K562 (cell line): ENCODE data around the gene KCND3. TPM values are rescaled to one million over a fixed set of nuclear protein-coding genes. Genes with fewer than 3 reads are reported as not detected.

Experiments used
- ATF1 ChIP-seq, 2 experiments: fragments of 450-650 bp in 1 of 2; IDR thresholded peaks; 2 replicates each; pipeline ENCODE4 v1.6.1; 2016; ENCODE audit warnings: missing compliant biosample characterization in 1 of 2, missing genetic modification characterization in 1 of 2
- BRCA1 ChIP-seq, 2 experiments: fragments of 450-650 bp in 1 of 2; sonication (generic) in 1 of 2; formaldehyde crosslinking in 1 of 2; IDR thresholded peaks; 2 replicates each; pipeline versions ENCODE4 v1.5.0 to v1.6.1; 2017 to 2020; ENCODE audit warnings: mild to moderate bottlenecking in 1 of 2, missing genetic modification reagents in 1 of 2
- E2F3 ChIP-seq: fragments of 250-450 bp; sonication (Bioruptor Pico); IDR thresholded peaks from 2 replicates; pipeline ENCODE4 v1.4.0; 2020; ENCODE audit warnings: mild to moderate bottlenecking
- JUND ChIP-seq, 2 experiments: IDR thresholded peaks; 2 replicates in 1 of 2; 3 replicates in 1 of 2; pipeline ENCODE4 v1.6.1; 2011; ENCODE audit warnings: borderline replicate concordance in 2 of 2, low read depth in 2 of 2, low read length in 2 of 2, improper control_type of control experiment in 1 of 2, missing biosample characterization in 1 of 2, missing genetic modification characterization in 1 of 2, missing genetic modification reagents in 1 of 2
- MEF2D ChIP-seq: conservative IDR thresholded peaks from 2 replicates; pipeline ENCODE4 v1.6.1; 2016; ENCODE audit warnings: low read depth, missing genetic modification characterization, missing compliant biosample characterization
- MLLT1 ChIP-seq, 2 experiments: fragments of 450-650 bp; IDR thresholded peaks; 2 replicates each; pipeline ENCODE4 v1.6.1; 2016
- NCOA4 ChIP-seq: fragments of 450-650 bp; IDR thresholded peaks from 2 replicates; pipeline ENCODE4 v1.6.1; 2018; ENCODE audit warnings: mild to moderate bottlenecking; ENCODE audit not compliant: partially characterized antibody
- NELFE ChIP-seq: IDR thresholded peaks from 2 replicates; pipeline ENCODE4 v1.6.1; 2011; ENCODE audit warnings: mild to moderate bottlenecking; ENCODE audit not compliant: insufficient read depth, insufficient read length
- POLR2AphosphoS5 ChIP-seq: IDR thresholded peaks from 2 replicates; pipeline ENCODE4 v1.6.1; 2011; ENCODE audit warnings: mild to moderate bottlenecking, low read depth, low read length, moderate library complexity; ENCODE audit not compliant: control insufficient read depth, insufficient read depth
- POLR2H ChIP-seq: IDR thresholded peaks from 2 replicates; pipeline ENCODE4 v1.6.1; 2016; ENCODE audit warnings: missing genetic modification characterization, low read depth, mild to moderate bottlenecking, control low read depth, missing compliant biosample characterization, moderate library complexity
- POLR3A ChIP-seq: IDR thresholded peaks from 2 replicates; pipeline ENCODE4 v1.6.1; 2011; ENCODE audit warnings: borderline replicate concordance, mild to moderate bottlenecking, moderate library complexity; ENCODE audit not compliant: insufficient read length, insufficient read depth; ENCODE audit errors: extremely low read depth
- RBM15 ChIP-seq: fragments of 200-400 bp; formaldehyde crosslinking; IDR thresholded peaks from 2 replicates; pipeline ENCODE4 v1.6.1; 2018; ENCODE audit warnings: mild to moderate bottlenecking, low read length, moderate library complexity; ENCODE audit not compliant: insufficient read depth
- SAP30 ChIP-seq: fragments of 200-600 bp; sonication (generic); IDR thresholded peaks from 2 replicates; pipeline ENCODE4 v1.6.1; 2012; ENCODE audit warnings: borderline replicate concordance, low read depth, mild to moderate bottlenecking, moderate library complexity, low read length, control low read depth, inconsistent platforms; ENCODE audit not compliant: insufficient read depth, poor library complexity, severe bottlenecking
- SMAD3 ChIP-seq: fragments of 450-650 bp; formaldehyde crosslinking; conservative IDR thresholded peaks from 2 replicates; pipeline ENCODE4 v1.4.0; 2020; ENCODE audit warnings: mild to moderate bottlenecking
- SMARCE1 ChIP-seq: fragments of 450-650 bp; IDR thresholded peaks from 2 replicates; pipeline ENCODE4 v1.7.1; 2016; ENCODE audit warnings: mild to moderate bottlenecking
- ZFP1 ChIP-seq: fragments of 450-650 bp; formaldehyde crosslinking; IDR thresholded peaks from 2 replicates; pipeline ENCODE4 v1.4.0; 2020; ENCODE audit warnings: mild to moderate bottlenecking, mixed read lengths
- ZNF316 ChIP-seq: fragments of 450-650 bp; IDR thresholded peaks from 2 replicates; pipeline ENCODE4 v1.6.1; 2016
- ZNF77 ChIP-seq: fragments of 250-450 bp; sonication (Bioruptor Pico); IDR thresholded peaks from 2 replicates; pipeline ENCODE4 v1.5.0; 2020
- ZNF785 ChIP-seq: fragments of 250-450 bp; sonication (Bioruptor Pico); IDR thresholded peaks from 2 replicates; pipeline ENCODE4 v1.4.0; 2020; ENCODE audit warnings: mild to moderate bottlenecking
- polyA plus RNA-seq, 8 experiments: library from polyadenylated mRNA; depleted of rRNA in 4 of 8; stranded (reverse) in 5 of 8; unstranded in 3 of 8; fragments of >200 nt; fragmentation: Nextera tagmentation in 2 of 8; fragmentation: Illumina TruSeq in 1 of 8; extraction: Ambion mirVana in 2 of 8; extraction: Trizol in 1 of 8; gene quantifications; 2 replicates each; pipeline versions ENCODE4 v1.2.1 to v1.2.3, GENCODE V29; 2011 to 2014; ENCODE audit warnings: inconsistent platforms in 1 of 8, missing spikeins in 1 of 8
- total RNA-seq, 7 experiments: library from RNA; depleted of rRNA in 6 of 7; stranded (reverse); fragments of >200 nt in 6 of 7; fragmentation: Illumina TruSeq in 2 of 7; extraction: Trizol in 2 of 7; gene quantifications; 2 replicates each; pipeline versions ENCODE4 v1.2.1 to v1.2.3, GENCODE V29; 2011 to 2021; ENCODE audit warnings: low replicate concordance in 1 of 7
- TF ChIP-seq, protein P1 (sequence below): fragments of 450-650 bp; formaldehyde crosslinking; IDR thresholded peaks from 2 replicates; pipeline ENCODE4 v1.4.0; 2020; ENCODE audit warnings: mild to moderate bottlenecking, moderate library complexity
- TF ChIP-seq, protein P2 (sequence below), 2 experiments: fragments of 450-650 bp in 1 of 2; sonication (generic) in 1 of 2; formaldehyde crosslinking; conservative IDR thresholded peaks; 2 replicates each; pipeline versions ENCODE4 v1.4.0 to v1.8.1; 2020 to 2022; ENCODE audit warnings: mild to moderate bottlenecking in 1 of 2, missing genetic modification reagents in 1 of 2

KCND3 gene
- total and polyA plus RNA-seq, 9 of the 15 experiments (the other 6 are each of a cell fraction or from before 2014, with no cell fraction given) = not detected

- no peak for TF ChIP-seq BRCA1 (IDR thresholded peaks at IDR 0.05)
- TF ChIP-seq BRCA1 (CRISPR knock-in tag; IDR thresholded peaks at IDR 0.05) = no peak
- no peak for TF ChIP-seq ZNF785
- no peak for TF ChIP-seq NCOA4
- TF ChIP-seq, protein P1, sequence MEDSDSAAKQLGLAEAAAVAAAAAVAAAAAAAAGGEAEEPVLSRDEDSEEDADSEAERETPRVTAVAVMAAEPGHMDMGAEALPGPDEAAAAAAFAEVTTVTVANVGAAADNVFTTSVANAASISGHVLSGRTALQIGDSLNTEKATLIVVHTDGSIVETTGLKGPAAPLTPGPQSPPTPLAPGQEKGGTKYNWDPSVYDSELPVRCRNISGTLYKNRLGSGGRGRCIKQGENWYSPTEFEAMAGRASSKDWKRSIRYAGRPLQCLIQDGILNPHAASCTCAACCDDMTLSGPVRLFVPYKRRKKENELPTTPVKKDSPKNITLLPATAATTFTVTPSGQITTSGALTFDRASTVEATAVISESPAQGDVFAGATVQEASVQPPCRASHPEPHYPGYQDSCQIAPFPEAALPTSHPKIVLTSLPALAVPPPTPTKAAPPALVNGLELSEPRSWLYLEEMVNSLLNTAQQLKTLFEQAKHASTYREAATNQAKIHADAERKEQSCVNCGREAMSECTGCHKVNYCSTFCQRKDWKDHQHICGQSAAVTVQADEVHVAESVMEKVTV (CRISPR knock-in tag) = peak; percentile 74
- no peak for TF ChIP-seq SAP30
- no peak for TF ChIP-seq E2F3 (CRISPR knock-in tag)
- no peak for TF ChIP-seq ZNF316
- no peak for TF ChIP-seq ZNF77 (CRISPR knock-in tag)
- TF ChIP-seq MEF2D (tag) = no peak
- TF ChIP-seq, protein P2, sequence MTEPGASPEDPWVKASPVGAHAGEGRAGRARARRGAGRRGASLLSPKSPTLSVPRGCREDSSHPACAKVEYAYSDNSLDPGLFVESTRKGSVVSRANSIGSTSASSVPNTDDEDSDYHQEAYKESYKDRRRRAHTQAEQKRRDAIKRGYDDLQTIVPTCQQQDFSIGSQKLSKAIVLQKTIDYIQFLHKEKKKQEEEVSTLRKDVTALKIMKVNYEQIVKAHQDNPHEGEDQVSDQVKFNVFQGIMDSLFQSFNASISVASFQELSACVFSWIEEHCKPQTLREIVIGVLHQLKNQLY (CRISPR knock-in tag; conservative IDR thresholded peaks at IDR 0.05) = no peak
- TF ChIP-seq RBM15 = no peak
- TF ChIP-seq NELFE = no peak
- no peak for TF ChIP-seq SMAD3 (CRISPR knock-in tag)
- TF ChIP-seq POLR3A = no peak
- TF ChIP-seq POLR2H (tag) = no peak
- peak; percentile 72; the same call in 1 of the 2 replicates for TF ChIP-seq JUND (IDR thresholded peaks at IDR 0.05; ENCODE audit: borderline replicate concordance, low read depth, low read length)
- TF ChIP-seq JUND (tag; IDR thresholded peaks at IDR 0.05; ENCODE audit: borderline replicate concordance, low read depth, low read length) = peak; percentile 66; the same call in 2 of the 3 replicates
- no peak for TF ChIP-seq MLLT1 (IDR thresholded peaks at IDR 0.05)
- no peak for TF ChIP-seq SMARCE1
- no peak for TF ChIP-seq POLR2AphosphoS5
- TF ChIP-seq ZFP1 (CRISPR knock-in tag) = no peak
- no peak for TF ChIP-seq ATF1 (CRISPR knock-in tag; IDR thresholded peaks at IDR 0.05)
- peak; percentile 81 for TF ChIP-seq ATF1 (tag; IDR thresholded peaks at IDR 0.05)
These were observed 242.2 kb downstream of the KCND3 start (continued) for GRCh38 chr1:111747282-111747734.
